ENCODE measurements around the gene CDON. TPM values are rescaled to one million over a fixed set of nuclear protein-coding genes. Genes with fewer than 3 reads are reported as not detected.
A peak's percentile ranks its signal among the peaks of the same experiment; 100 is the strongest.

CDON gene
- total and polyA plus RNA-seq, 9 of the 15 experiments (the other 6 are each of a cell fraction or from before 2014, with no cell fraction given): 0.08 to 0.64 (median 0.40) TPM

DNA sequence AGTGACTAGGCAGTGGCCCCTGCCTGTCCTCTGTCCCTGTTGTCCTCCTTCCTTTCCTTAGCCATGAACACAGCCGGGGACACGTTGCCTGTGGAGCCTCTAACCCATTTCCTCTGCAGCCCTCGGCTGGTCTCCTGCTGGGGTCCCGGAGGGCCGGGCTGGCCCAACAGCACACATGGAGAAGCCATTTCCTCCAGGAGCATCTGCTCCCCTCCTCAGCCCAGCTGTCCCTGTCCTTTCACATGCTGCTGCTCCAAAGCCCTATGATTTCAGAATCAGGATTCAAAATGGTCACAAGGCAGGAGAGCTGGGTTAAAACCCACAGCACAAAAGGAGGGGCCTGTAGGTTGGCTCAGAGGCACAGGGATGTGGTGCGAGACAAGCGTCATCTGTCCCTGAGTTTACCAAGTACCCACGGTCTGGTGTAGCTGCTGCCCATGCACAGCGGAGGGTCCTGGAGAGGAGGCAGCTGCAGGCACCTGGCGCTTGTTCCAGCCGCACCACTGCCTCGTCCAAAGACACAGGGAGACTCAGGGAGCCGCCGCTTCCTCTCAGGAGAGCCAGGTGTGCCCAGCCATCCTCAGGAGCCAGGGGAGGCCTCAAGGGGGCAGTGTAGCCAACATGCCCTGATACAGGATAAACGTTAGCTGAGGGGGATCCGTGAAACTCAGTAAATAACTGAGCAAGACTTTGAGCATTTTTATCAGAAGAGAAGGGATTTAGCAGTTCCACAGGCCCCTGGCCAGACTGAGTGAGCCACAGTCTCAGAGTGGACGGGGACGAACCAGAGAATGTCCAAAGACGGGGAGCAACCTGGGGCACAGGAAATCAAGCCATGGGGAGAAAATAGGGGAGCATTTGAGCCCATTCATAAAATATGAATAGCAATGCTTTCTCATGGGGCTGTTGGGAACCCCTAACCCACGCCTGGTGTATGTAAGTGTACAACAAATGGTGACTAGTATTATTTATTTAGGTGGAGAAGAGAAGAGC, 120.8 kb downstream of the CDON start:
- CTCF ChIA-PET (ENCODE audit: low intra/inter-chr PET ratio): interaction anchor here (1.2 kb wide), 1 partner anchor 252 kb away, joined by 3 read pairs; no protein-coding TSS in a partner anchor
- peaks cover 5% of the 10 kb centered on the region for H4K20me1 ChIP-seq (replicated peaks; ENCODE audit: control insufficient read depth, insufficient read depth, low read length)
- FAIRE-seq (peak; percentile 79), ATAC-seq (peak; percentile 88), DNase-seq (ENCODE audit: extremely low read depth in 1 of 4, low spot score in 3 of 4) (peak; percentile 45 to 62 (median 50))
- POLR2A ChIA-PET: interaction anchor here (1.5 kb wide), 1 partner anchor 12 kb away, joined by 6 read pairs; no protein-coding TSS in a partner anchor
- H3K9me1 ChIP-seq (ENCODE audit: control insufficient read depth, insufficient read depth, low read length): no peaks in the 10 kb centered on the region
- intact Hi-C loops (cut with micrococcal nuclease) (loop anchor here (5.0 kb wide), 1 partner anchor 250 kb away; no protein-coding TSS in a partner anchor), in situ Hi-C loops (cut with MboI) (no loop called here)
- H3K4me2 ChIP-seq (ENCODE audit: insufficient read depth, low read length): no peak overlapping the region
- no peaks in the 10 kb centered on the region for H3K79me2 ChIP-seq (ENCODE audit: control insufficient read depth, insufficient read depth, low read length)
- H3K27me3 ChIP-seq (ENCODE audit: control insufficient read depth in 2 of 2, insufficient read depth in 2 of 2, low read length in 2 of 2): peaks cover 14 to 48% of the 10 kb centered on the region in 2 experiments
- TF ChIP-seq SIRT6 (IDR thresholded peaks at IDR 0.05; ENCODE audit: low read depth, low read length) (no peak), RCOR1 (IDR thresholded peaks at IDR 0.05; ENCODE audit: borderline replicate concordance in 1 of 2, low read depth in 2 of 2, low read length in 2 of 2) (0 out of 4 replicates have a peak, but pooled peaks of 1 of the 2 experiments have one; percentile 18), NFATC3 (IDR thresholded peaks at IDR 0.05) (no peak), CTCF (IDR thresholded peaks at IDR 0.05 in 2 of 3, conservative IDR thresholded peaks at IDR 0.05 in 1 of 3; ENCODE audit: insufficient read depth in 2 of 3, low read depth in 1 of 3, low read length in 3 of 3) (peak; percentile 58 to 77 (median 67)), CTCFL (IDR thresholded peaks at IDR 0.05; ENCODE audit: borderline replicate concordance, insufficient read depth, low read depth, low read length, poor library complexity, severe bottlenecking) (peak; percentile 48), SMC3 (conservative IDR thresholded peaks at IDR 0.05; ENCODE audit: insufficient read depth, low read depth, low read length) (0 out of 2 replicates have a peak, but pooled peaks have one; percentile 9)
- TF ChIP-seq, protein P1, sequence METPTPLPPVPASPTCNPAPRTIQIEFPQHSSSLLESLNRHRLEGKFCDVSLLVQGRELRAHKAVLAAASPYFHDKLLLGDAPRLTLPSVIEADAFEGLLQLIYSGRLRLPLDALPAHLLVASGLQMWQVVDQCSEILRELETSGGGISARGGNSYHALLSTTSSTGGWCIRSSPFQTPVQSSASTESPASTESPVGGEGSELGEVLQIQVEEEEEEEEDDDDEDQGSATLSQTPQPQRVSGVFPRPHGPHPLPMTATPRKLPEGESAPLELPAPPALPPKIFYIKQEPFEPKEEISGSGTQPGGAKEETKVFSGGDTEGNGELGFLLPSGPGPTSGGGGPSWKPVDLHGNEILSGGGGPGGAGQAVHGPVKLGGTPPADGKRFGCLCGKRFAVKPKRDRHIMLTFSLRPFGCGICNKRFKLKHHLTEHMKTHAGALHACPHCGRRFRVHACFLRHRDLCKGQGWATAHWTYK (CRISPR knock-in tag; IDR thresholded peaks at IDR 0.05): no peak
- H3K27ac ChIP-seq (ENCODE audit: extremely low read depth, low read depth, low read length): no peak overlapping the region
- H3K36me3 ChIP-seq (ENCODE audit: control insufficient read depth, insufficient read depth, low read length): no peaks in the 10 kb centered on the region
- peaks cover 2 to 10% of the 10 kb centered on the region in 2 experiments; a peak in 3 of 5 replicates for H3K4me1 ChIP-seq (replicated peaks in 1 of 2; ENCODE audit: control insufficient read depth in 2 of 2, insufficient read depth in 2 of 2, low read length in 2 of 2)
- peak overlapping the region in 1 of 2 experiments; percentile 61; a peak in 1 of 4 replicates for H3K9ac ChIP-seq (ENCODE audit: insufficient read depth in 1 of 2, low read depth in 2 of 2, low read length in 2 of 2)
- H3K4me3 ChIP-seq: no peak overlapping the region
- BruUV-seq (replicated peaks): no TSS peak
- peak overlapping the region; percentile 36; the same call in 1 of the 2 replicates for H2AFZ ChIP-seq (ENCODE audit: low read depth, low read length)
- WGBS (ENCODE audit: insufficient coverage, low coverage, missing lambda C conversion rate): 18% methylated on average over 19 of the region's 20 CpGs
- H3K9me3 ChIP-seq (replicated peaks; ENCODE audit: control insufficient read depth, insufficient read depth, low read depth, low read length): no peaks in the 10 kb centered on the region
